RWPE2 (cell line): ENCODE measurements around the gene MYZAP.

Source experiments
- ATAC-seq: fragments of 200-7000 bp; cut with Tn5 transposase; 3 replicates; pipeline ENCODE4 v1.9.1; 2021; ENCODE audit warnings: low read depth
- DNase-seq: peaks from one replicate; pipeline ENCODE4 v3.0.0-alpha.2; 2020; ENCODE audit warnings: low spot score
- H3K27ac ChIP-seq: fragments of 450-650 bp; 2 replicates; pipeline ENCODE4 v1.5.1; 2017; ENCODE audit warnings: mild to moderate bottlenecking; ENCODE audit not compliant: poor library complexity, severe bottlenecking
- H3K27me3 ChIP-seq: fragments of 250-450 bp; sonication (Bioruptor Pico); 2 replicates; pipeline ENCODE4 v1.5.1; 2021; ENCODE audit warnings: mild to moderate bottlenecking, moderate library complexity; ENCODE audit not compliant: insufficient read depth, poor library complexity, severe bottlenecking
- H3K36me3 ChIP-seq: fragments of 250-450 bp; sonication (Bioruptor Pico); 2 replicates; pipeline ENCODE4 v1.5.1; 2020; ENCODE audit warnings: low read depth, mild to moderate bottlenecking, moderate library complexity
- H3K4me1 ChIP-seq: fragments of 250-450 bp; sonication (Bioruptor Pico); 2 replicates; pipeline ENCODE4 v1.5.1; 2021; ENCODE audit warnings: mild to moderate bottlenecking, moderate library complexity; ENCODE audit not compliant: insufficient read depth, poor library complexity, severe bottlenecking
- H3K4me3 ChIP-seq: fragments of 250-450 bp; sonication (Bioruptor Pico); 2 replicates; pipeline ENCODE4 v1.5.1; 2021; ENCODE audit warnings: mild to moderate bottlenecking, moderate library complexity; ENCODE audit not compliant: severe bottlenecking
- H3K9me3 ChIP-seq: fragments of 250-450 bp; sonication (Bioruptor Pico); 2 replicates; pipeline ENCODE4 v1.5.1; 2021; ENCODE audit warnings: mild to moderate bottlenecking, moderate library complexity; ENCODE audit not compliant: severe bottlenecking
- CTCF ChIP-seq: fragments of 450-650 bp; IDR thresholded peaks from one replicate; pipeline ENCODE4 v1.5.1; 2017; ENCODE audit warnings: mild to moderate bottlenecking, moderate library complexity; ENCODE audit not compliant: poor library complexity, severe bottlenecking

MYZAP gene

GRCh38 chr15:57703387-57703786 lies 111.7 kb downstream of the MYZAP start:
- Histone ChIP-seq H3K4me1 (peaks cover 13% of the 10 kb centered on the region), H3K9me3 (no peaks in the 10 kb centered on the region), H3K4me3 (no peak overlapping the region), H3K27me3 (no peaks in the 10 kb centered on the region), H3K27ac (no peak overlapping the region), H3K36me3 (peaks cover 6% of the 10 kb centered on the region)
- TF ChIP-seq CTCF, result no peak
- DNase-seq (no peak), ATAC-seq (no peak)

GRCh38 chr15:57704441-57704840 lies 112.7 kb downstream of the MYZAP start:
- TF ChIP-seq CTCF, result no peak
- no peaks in the 10 kb centered on the region for H3K9me3 ChIP-seq
- no peak for ATAC-seq
- H3K27me3 ChIP-seq, result no peaks in the 10 kb centered on the region
- no peak overlapping the region for H3K4me3 ChIP-seq
- H3K27ac ChIP-seq, result no peak overlapping the region
- no peak for DNase-seq
- H3K36me3 ChIP-seq, result peaks cover 17% of the 10 kb centered on the region
- H3K4me1 ChIP-seq, result peaks cover 15% of the 10 kb centered on the region

GRCh38 chr15:57705746-57706404 lies 114.2 kb downstream of the MYZAP start:
- peak overlapping the region; percentile 93 for H3K4me3 ChIP-seq
- peaks cover 15% of the 10 kb centered on the region for H3K4me1 ChIP-seq
- H3K9me3 ChIP-seq, result no peaks in the 10 kb centered on the region
- ATAC-seq (peak; percentile 22), DNase-seq (no peak)
- peaks cover 31% of the 10 kb centered on the region for H3K36me3 ChIP-seq
- peak overlapping the region; percentile 64 for H3K27ac ChIP-seq
- no peaks in the 10 kb centered on the region for H3K27me3 ChIP-seq
- no peak for TF ChIP-seq CTCF

DNA sequence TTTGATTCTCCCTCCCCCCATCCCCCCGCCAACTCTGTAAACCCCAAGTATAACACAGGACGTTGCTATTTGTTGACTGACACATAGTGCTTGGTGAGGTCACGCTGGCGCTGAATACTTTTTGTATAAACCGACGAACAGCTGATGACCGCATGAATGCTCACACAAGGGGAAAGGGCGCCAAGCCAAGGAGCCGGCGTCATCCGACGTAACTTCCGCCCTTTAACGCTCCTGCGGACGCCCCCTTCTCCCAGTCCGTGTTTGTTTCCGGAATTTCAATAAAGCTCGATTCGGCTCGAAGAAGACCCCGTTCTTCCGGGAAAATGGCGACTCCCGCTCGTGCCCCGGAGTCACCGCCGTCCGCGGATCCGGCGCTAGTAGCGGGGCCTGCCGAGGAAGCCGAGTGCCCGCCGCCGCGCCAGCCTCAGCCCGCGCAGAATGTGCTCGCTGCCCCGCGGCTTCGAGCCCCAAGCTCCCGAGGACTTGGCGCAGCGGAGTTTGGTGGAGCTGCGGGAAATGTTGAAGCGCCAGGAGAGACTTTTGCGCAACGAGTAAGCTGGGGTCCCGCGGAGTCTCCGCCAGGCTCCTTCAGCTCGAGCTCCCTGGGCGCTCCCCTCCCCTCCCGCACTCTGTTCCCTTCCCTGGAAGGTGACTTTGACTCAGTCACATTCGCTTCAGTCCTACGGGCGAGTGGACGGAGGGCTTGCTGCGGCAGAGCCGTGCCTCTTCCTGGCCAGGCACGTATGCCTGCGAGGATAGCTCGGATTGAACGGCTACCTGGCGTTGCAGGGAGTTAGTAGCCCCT lies 114.9 kb downstream of the MYZAP start, which contains the start of gene POLR2M:
POLR2M (plus strand) TSS at position 310 of the 805 bp plus-strand sequence; CDS start at position 439, 129 bp downstream.
- peak within 1 kb of the TSS; percentile 64 for H3K27ac ChIP-seq

More for the DNA sequence above, 114.9 kb downstream of the MYZAP start, which contains the start of gene POLR2M:
- ATAC-seq (peak; percentile 87), DNase-seq (peak; percentile 97)
- Histone ChIP-seq H3K36me3 (peaks cover 38% of the 10 kb centered on the region), H3K9me3 (no peaks in the 10 kb centered on the region), H3K4me3 (peak within 1 kb of the TSS; percentile 93), H3K27me3 (no peaks in the 10 kb centered on the region), H3K4me1 (peaks cover 15% of the 10 kb centered on the region)
- TF ChIP-seq CTCF, result no peak
